CD4-positive, alpha-beta T cell treated with Interleukin-15 for 4 hours (primary cell): Measurements from ENCODE around the gene S100A1.

Source experiments
- DNase-seq: peaks from one replicate; pipeline ENCODE4 v3.0.0-alpha.2; 2020; ENCODE audit warnings: low spot score

S100A1 gene

GRCh38 chr1:153610811-153611301 lies 17.4 kb upstream of the S100A1 start:
- DNase-seq = no peak

DNA sequence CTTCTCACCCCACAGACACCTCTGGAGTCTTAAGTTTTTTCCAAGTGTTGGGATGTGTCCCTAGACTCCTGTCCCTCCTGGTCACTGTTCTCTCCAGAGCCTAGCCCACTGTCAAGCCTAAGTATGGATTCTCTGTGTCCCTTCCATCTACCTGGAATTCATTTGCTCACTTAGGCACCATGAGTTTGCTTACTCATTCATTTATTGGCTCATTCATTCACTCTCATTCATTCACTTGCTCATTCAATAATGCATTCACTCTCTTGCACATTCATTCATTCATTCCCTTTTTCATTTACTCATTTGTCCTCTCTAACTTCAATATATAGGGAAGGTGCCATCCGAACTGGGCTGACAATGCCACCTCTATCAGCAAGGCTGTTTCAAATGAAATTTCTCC lies 16.9 kb upstream of the S100A1 start:
- DNase-seq = no peak

GRCh38 chr1:153612111-153612754 lies 16.0 kb upstream of the S100A1 start:
- DNase-seq = no peak

DNA sequence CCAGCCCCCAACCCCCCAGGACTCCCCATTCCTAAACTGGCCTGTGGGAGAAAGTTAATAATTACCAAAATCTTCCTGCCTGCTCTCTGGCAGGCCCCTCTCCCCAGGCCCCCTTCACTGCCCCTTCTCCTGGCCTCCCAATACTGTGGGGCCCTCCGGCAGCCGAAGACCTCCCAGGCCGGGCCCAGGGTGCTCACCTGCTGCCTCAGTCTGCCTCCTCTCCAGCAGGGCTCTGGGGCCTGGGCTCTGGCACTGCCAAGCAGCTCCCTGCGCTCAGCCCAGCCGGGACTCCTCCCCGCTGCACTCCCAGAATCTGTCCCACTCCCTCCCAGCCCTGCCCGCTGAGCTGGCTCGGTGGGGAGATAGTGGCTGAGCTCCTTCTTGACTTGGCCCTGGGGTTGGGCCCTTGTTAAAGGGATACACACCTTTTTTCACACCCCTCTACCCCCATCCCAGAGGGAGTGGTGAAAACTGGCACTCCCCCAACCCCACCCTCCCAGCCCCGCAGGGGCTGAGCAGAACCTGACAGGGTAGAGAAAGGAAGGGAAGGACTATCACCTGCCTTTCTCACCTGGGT lies 15.4 kb upstream of the S100A1 start, which contains the start of gene S100A16:
TSS of gene S100A16 (minus strand) at position 383 of the 577 bp plus-strand sequence. CDS start 4,986 bp downstream, outside the sequence.
- DNase-seq = no peak

- no peak for DNase-seq
Observed at GRCh38 chr1:153613406-153613805, 14.8 kb upstream of the S100A1 start.

DNA sequence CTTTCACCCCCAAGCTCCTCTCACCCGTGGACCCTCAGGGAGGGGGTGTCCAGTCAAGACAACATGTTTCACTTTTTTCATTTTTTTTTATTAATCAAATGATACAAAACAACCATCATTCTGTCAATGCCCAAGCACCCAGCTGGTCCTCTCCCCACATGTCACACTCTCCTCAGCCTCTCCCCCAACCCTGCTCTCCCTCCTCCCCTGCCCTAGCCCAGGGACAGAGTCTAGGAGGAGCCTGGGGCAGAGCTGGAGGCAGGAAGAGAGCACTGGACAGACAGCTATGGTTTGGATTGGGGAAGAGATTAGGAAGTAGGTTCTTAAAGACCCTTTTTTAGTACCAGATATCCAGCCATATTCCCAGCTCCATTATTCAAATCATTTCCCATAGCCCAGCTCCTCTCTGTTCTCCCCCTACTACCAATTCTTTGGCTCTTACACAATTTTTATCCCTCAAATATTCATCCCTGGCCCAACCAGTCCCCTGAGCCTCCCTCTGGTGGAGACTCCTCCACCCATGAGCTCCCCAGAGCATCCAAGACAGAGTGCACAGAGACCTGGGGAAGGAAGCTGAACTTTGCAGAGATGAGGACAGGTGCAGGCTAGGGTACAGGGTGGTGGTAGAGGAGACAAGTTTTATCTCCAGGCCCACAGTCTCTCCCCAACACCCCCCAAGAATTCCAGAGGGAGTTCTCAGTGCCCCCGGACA lies 13.9 kb upstream of the S100A1 start:
- DNase-seq = no peak

DNA sequence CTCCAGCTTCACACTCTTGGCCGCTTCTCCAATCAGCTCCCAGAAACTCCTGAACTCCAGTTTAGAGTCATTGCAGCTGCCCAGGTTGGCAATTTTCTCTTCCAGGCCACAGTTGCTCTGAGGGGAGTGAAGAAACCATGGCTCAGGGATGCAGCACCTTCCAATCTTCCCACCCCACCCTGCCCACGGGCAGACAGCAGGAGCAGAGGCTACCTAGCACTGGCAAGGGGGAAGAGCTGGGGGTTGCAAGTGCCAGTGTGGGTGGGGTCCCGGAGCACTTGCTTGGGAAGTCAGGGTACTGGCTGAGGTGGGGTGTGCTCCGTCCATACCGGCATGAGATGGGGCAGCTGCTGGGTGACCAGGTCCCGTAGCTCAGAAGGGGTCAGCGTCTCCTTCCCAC lies 13.3 kb upstream of the S100A1 start:
- DNase-seq = no peak

GRCh38 chr1:153615406-153615805 lies 12.8 kb upstream of the S100A1 start:
- no peak for DNase-seq

DNA sequence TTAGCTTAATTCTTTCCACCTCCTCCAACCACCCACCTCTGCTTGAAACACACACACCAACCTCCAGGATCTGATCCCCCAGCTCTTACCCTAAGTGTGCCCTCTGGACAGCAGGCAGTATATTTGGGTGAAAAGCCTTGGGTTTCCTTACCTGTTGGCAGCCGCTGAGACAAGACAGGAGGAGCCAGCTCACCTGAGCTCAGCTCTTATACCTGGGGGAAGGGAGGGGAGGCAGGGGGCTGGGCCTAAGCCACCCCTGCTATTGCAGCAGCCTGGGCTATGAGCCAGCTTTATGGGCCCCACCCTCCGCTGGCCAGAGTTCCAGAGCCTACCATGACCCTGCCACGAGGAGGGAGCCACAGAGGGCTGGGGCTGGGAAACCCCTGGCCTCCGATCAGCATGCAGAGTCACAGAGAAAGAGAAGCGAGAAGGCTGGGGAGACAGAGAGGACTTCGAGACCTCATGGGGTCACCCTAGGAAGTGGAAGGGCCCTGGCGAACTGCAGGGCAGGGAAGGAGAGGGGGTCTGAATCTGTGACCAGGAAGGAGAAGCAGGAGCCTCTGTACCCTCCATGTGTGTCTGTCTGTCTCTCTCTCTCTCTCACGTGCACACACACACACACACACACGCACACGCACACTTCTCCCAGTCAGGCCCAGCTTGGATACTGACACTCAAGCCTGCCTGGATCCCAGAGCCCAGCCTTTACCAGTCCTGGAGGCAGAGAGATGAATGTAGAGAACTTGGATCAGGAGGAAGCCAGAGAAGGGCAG lies 11.9 kb upstream of the S100A1 start, which contains the start of gene S100A14:
TSS of gene S100A14 (minus strand) at position 182 of the 773 bp plus-strand sequence. CDS start 467 bp downstream, outside the sequence.
- no peak for DNase-seq

- no peak for DNase-seq
Observed at GRCh38 chr1:153616917-153617311, 11.3 kb upstream of the S100A1 start.

DNA sequence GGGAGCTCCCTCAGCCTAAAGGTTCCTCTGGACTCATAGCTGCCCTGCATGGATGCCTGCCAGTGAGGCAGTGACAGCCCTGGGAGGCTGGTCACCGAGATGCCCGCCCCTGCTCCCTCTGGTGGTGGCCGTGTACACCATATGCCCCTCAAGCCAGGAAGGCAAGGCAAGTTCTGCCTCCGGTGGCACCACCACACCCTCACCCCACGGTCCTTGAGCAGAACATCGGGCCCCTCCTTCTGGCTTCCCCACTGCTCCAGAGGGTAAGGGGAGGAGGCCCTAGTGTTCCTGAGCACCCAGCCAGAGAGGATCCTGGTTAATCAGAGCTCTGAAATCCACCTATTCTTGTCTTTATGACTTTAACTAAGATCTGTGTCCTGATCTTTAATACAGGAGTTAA lies 10.6 kb upstream of the S100A1 start:
- DNase-seq = peak; percentile 62

DNA sequence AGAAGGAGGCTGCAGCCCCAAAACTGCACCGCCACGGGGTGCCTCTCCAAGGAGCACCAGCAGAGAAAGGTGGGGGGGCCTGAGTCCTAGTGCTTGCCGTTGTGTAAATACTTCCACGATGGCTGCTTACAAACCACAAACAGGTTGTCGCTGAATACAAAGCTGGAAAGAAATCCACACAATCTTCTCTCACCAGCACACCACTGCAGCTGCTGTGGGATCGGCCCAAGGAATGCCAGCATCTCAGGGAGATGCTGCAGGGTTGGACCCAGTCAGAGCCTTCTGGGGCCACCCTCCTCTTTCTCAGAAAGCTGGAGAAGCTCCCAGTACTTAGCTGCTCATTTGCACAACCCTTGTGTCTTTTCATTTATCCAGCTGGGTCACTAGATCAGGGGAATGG lies 9.1 kb upstream of the S100A1 start:
- DNase-seq = no peak

DNA sequence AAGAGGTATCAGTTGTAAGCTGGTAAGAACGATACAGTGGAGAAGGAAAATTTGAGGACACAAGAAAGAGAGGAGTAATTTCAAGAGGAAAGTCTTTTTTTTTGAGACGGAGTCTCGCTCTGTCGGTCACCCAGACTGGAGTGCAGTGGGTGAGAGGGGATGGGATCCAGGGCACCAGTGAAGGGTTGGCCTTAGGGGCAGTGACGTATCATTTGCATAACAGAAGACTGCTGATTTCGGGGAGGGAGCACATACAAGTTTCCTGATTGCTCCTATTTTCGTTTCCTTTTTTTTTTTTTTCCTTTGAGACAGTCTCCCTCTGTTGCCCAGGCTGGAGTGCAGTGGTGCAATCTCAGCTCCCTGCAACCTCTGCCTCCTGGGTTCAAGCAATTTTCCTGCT lies 5.1 kb upstream of the S100A1 start:
- DNase-seq = no peak

DNA sequence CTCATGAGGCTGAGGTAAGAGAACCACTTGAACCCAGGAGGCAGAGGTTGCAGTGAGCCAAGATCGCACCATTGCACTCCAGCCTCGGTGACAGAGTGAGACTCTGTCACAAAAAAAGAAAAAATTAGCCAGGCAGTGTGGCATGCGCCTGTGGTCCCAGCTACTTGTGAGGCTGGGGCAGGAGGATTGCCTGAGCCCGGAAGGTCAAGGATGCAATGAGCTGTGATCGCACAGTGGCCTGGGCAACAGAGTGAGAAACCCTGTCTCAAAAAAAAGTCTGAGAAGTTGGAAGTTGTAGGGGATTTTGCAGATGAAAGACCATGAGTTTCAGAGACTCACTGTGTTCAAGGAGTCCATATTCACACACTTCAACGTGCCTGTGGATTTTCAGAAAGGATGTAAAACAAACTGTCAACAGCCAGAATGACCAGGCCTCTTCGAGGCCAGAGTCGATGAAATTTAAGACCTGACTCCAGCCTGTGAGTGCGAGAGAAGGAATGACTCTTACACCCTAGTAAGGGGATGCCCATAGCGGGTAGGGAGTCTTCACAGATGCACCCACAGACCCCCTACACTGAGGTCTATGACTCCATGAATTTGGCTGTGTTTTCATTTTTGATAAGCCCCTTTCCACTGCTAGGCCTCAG lies 3.1 kb upstream of the S100A1 start:
- no peak for DNase-seq

- DNase-seq = no peak
Observed at GRCh38 chr1:153626477-153626903, 1.7 kb upstream of the S100A1 start.

GRCh38 chr1:153626904-153627714 lies 1.1 kb upstream of the S100A1 start, which contains the start of gene S100A13:
Gene S100A13 (minus strand): TSS chr1:153627505. CDS start chr1:153626472, 1,033 bp downstream.
- DNase-seq = no peak

DNA sequence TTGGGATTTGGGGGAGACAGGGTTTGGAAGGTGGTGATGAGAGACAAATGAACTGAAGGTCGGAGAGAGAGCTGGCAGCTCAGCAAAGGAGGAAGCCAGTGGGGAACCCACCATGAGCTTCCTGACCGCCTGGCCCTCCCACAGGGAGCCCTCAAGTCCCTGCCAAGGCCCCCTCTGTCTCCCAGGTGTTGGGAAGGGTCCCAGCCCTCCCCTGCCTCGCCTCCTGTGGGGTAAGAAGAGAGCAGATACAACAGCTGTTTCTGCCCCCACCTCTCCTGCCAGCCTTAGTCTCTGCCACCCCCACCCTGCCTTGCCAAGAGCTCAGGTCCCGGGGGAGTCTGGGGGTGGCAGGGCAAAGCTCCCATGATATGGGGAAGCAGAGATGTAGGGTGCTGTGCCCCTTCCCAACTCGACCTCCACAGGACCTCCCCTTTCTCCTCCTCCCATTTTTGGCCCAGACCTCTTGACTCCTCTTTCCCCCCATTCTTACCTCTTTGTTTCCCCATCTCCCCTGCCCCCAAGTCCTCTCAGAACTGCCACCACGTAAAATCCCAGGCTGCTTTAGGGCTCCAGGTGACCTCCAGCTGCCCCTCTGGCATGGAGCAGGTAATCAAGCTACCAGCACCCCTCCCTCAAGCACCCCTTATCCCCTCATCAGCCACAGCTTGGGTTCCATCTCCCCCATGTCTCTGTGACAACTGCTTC lies 556 bp downstream of the S100A1 start:
- no peak for DNase-seq

GRCh38 chr1:153629343-153629665 lies 1.1 kb downstream of the S100A1 start:
- no peak for DNase-seq

GRCh38 chr1:153629971-153630370 lies 1.7 kb downstream of the S100A1 start:
- DNase-seq = no peak

GRCh38 chr1:153630384-153630783 lies 2.1 kb downstream of the S100A1 start:
- DNase-seq = no peak
